DOHH2 (cell line): ENCODE data around the gene DNAH3.

Source experiments
- H3F3A ChIP-seq: fragments of 200-600 bp; sonication (generic), shearing (Covaris generic); 2 replicates; pipeline ENCODE4 v1.6.0; 2016; ENCODE audit warnings: antibody characterized with exemption, mild to moderate bottlenecking; ENCODE audit not compliant: control insufficient read depth, insufficient read depth
- H3K27ac ChIP-seq: fragments of 200-600 bp; sonication (generic); 2 replicates; pipeline ENCODE4 v1.5.1; 2014; ENCODE audit warnings: low read depth, mild to moderate bottlenecking, low read length, moderate library complexity
- H3K27me3 ChIP-seq: fragments of 200-600 bp; sonication (generic); 2 replicates; pipeline ENCODE4 v1.6.1; 2014; ENCODE audit warnings: mild to moderate bottlenecking, low read length, mixed read lengths; ENCODE audit not compliant: control insufficient read depth
- H3K36me3 ChIP-seq: fragments of 200-600 bp; sonication (generic); 2 replicates; pipeline ENCODE4 v1.6.1; 2014; ENCODE audit warnings: mild to moderate bottlenecking, low read length, moderate library complexity, mixed read lengths; ENCODE audit not compliant: control insufficient read depth
- H3K4me1 ChIP-seq: fragments of 200-600 bp; sonication (generic); 2 replicates; pipeline ENCODE4 v1.6.1; 2014; ENCODE audit warnings: mild to moderate bottlenecking, low read length, mixed read lengths; ENCODE audit not compliant: control insufficient read depth
- H3K4me2 ChIP-seq: fragments of 200-600 bp; sonication (generic); 2 replicates; pipeline ENCODE4 v1.6.0; 2014; ENCODE audit warnings: mild to moderate bottlenecking, low read length, moderate library complexity
- H3K4me3 ChIP-seq: fragments of 200-600 bp; sonication (generic); 2 replicates; pipeline ENCODE4 v1.5.1; 2014; ENCODE audit warnings: mild to moderate bottlenecking, low read length, mixed read lengths
- H3K79me2 ChIP-seq: fragments of 200-600 bp; sonication (generic); 2 replicates; pipeline ENCODE4 v1.6.1; 2014; ENCODE audit warnings: mild to moderate bottlenecking, low read length, mixed read lengths; ENCODE audit not compliant: control insufficient read depth
- H3K9me2 ChIP-seq: fragments of 200-600 bp; sonication (generic); replicated peaks from 2 replicates; pipeline ENCODE4 v1.6.1; 2014; ENCODE audit warnings: mild to moderate bottlenecking, low read length, mixed read lengths; ENCODE audit not compliant: control insufficient read depth
- H3K9me3 ChIP-seq: fragments of 200-600 bp; sonication (generic); 2 replicates; pipeline ENCODE4 v1.6.1; 2014; ENCODE audit warnings: antibody characterized with exemption, low read length, mixed read lengths; ENCODE audit not compliant: control insufficient read depth, insufficient read depth
- H4K20me1 ChIP-seq: fragments of 200-600 bp; sonication (generic); 2 replicates; pipeline ENCODE4 v1.6.0; 2014; ENCODE audit warnings: low read depth, mild to moderate bottlenecking, antibody characterized with exemption, low read length, moderate library complexity; ENCODE audit not compliant: control insufficient read depth, insufficient read depth
- EZH2phosphoT487 ChIP-seq: fragments of 200-600 bp; sonication (generic); IDR thresholded peaks from 2 replicates; pipeline ENCODE4 v1.6.1; 2017; ENCODE audit warnings: borderline replicate concordance, mild to moderate bottlenecking, antibody characterized with exemption, low read length, moderate library complexity, mixed read lengths
- TF ChIP-seq, protein P1 (sequence below): fragments of 200-600 bp; sonication (generic); IDR thresholded peaks from one replicate; pipeline ENCODE4 v1.5.1; 2014; ENCODE audit warnings: antibody characterized with exemption, mild to moderate bottlenecking, low read depth, low read length; ENCODE audit not compliant: poor library complexity, severe bottlenecking

DNAH3 gene

DNA sequence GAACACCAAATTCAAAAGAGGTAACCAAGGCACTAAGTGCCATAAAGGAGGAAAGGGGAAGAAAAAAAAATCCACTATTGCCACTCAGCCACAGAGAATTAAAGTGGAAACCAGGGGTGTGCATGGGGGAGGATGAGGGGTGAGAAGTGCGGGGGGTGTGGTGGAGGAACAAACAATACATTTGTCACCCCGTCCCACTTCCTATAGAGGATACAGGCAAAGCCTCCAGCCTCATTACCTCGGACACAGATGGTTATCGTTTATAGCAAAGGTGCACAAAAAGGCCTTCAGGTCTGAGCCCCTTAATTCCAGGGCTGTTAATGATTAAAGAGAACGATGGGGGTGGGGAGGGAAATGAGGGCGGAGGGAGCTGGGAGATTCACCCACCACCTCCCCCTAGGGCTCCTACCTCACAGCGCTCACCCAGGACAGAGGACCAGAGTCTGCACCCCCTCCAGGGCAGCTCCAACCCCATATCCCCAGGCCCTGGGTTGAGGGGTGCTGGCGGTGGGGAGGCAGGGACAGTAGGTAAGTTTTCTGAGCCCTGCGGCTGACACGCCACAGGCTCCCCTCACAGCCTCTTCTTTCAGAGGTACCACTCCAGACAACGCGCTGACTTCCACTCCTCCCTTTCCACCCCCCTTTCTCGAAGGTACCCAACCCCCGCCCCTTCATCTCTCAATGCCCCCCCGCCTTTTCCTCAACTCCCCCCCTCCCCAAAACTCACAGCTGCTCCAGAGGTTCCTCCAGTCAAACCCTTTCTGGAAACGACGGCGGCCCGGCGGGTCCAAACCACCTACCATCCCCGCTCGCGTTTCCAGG lies 251.0 kb downstream of the DNAH3 start:
- peak overlapping the region; percentile 82 for H3K4me2 ChIP-seq
- peaks cover 21% of the 10 kb centered on the region for H3K36me3 ChIP-seq
- H3K9me2 ChIP-seq: no peaks in the 10 kb centered on the region
- H3K4me1 ChIP-seq: peaks cover 48% of the 10 kb centered on the region
- H3K27me3 ChIP-seq: no peaks in the 10 kb centered on the region
- no peak overlapping the region for H3K27ac ChIP-seq
- no peak for TF ChIP-seq EZH2phosphoT487
- TF ChIP-seq, protein P1, sequence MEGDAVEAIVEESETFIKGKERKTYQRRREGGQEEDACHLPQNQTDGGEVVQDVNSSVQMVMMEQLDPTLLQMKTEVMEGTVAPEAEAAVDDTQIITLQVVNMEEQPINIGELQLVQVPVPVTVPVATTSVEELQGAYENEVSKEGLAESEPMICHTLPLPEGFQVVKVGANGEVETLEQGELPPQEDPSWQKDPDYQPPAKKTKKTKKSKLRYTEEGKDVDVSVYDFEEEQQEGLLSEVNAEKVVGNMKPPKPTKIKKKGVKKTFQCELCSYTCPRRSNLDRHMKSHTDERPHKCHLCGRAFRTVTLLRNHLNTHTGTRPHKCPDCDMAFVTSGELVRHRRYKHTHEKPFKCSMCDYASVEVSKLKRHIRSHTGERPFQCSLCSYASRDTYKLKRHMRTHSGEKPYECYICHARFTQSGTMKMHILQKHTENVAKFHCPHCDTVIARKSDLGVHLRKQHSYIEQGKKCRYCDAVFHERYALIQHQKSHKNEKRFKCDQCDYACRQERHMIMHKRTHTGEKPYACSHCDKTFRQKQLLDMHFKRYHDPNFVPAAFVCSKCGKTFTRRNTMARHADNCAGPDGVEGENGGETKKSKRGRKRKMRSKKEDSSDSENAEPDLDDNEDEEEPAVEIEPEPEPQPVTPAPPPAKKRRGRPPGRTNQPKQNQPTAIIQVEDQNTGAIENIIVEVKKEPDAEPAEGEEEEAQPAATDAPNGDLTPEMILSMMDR: no peak
- peak overlapping the region; percentile 90 for H3K4me3 ChIP-seq
- H3K79me2 ChIP-seq: peaks cover 68% of the 10 kb centered on the region
- peaks cover 3% of the 10 kb centered on the region; the same call in 1 of the 2 replicates for H3F3A ChIP-seq
- H3K9me3 ChIP-seq: no peaks in the 10 kb centered on the region
- peaks cover 4% of the 10 kb centered on the region; the same call in 1 of the 2 replicates for H4K20me1 ChIP-seq

DNA sequence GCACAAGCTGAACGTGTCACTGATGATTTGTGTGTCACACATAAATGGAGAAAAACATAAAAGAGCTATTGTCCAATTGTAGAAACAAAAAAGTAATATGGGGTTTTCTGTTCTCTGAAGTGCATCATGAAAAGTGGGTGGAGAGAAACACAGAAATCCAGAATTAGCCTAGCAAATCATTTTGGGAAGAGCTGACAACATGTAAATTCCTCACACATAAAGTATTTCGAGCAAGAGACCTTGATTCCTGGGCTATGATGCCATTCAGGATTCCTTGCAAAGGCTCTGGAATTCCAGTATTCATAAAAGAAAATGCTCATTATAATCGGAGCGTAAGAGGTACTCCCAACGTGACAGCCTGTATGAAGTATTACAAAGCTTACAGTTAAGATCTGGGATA lies 251.6 kb downstream of the DNAH3 start:
- Histone ChIP-seq H3K9me2 (no peaks in the 10 kb centered on the region), H3K4me2 (peak overlapping the region; percentile 82), H3K36me3 (peaks cover 21% of the 10 kb centered on the region), H3K79me2 (peaks cover 62% of the 10 kb centered on the region), H3K27ac (no peak overlapping the region), H3K9me3 (no peaks in the 10 kb centered on the region), H4K20me1 (0 out of 2 replicates have a peak, but pooled peaks cover 4% of the 10 kb centered on the region), H3K4me3 (peak overlapping the region; percentile 90), H3F3A (peaks cover 3% of the 10 kb centered on the region; the same call in 1 of the 2 replicates), H3K27me3 (no peaks in the 10 kb centered on the region), H3K4me1 (peaks cover 42% of the 10 kb centered on the region)
- TF ChIP-seq, protein P1: no peak
- TF ChIP-seq EZH2phosphoT487: no peak

DNA sequence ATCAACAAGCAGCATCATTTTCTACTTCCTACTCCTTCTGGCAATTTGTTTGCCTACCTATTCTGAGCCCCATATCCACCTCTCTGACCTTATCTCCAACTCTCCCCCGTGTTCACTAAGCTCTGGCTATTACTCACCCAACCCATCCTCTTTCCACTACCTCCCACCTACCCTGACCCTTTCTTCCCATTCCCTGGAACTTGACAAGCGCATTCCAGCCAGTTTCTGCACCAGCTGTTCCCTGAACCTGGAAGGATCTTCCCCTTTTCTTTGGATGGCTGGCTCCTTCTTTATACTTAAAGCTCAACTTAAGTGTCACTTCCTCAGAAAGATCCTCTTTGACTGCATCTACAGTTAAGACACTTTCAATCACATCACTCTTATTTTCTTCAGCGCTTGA lies 252.7 kb downstream of the DNAH3 start:
- Histone ChIP-seq H3K4me2 (0 out of 2 replicates have a peak overlapping the region, but pooled peaks have one; percentile 9), H3K9me2 (no peaks in the 10 kb centered on the region), H3K79me2 (peaks cover 51% of the 10 kb centered on the region), H3K27ac (no peak overlapping the region), H3F3A (peaks cover 3% of the 10 kb centered on the region; the same call in 1 of the 2 replicates), H3K4me1 (peaks cover 31% of the 10 kb centered on the region), H3K4me3 (no peak overlapping the region), H3K9me3 (no peaks in the 10 kb centered on the region), H4K20me1 (no peaks in the 10 kb centered on the region), H3K27me3 (no peaks in the 10 kb centered on the region), H3K36me3 (peaks cover 16% of the 10 kb centered on the region)
- no peak for TF ChIP-seq EZH2phosphoT487
- TF ChIP-seq, protein P1: no peak
